HepG2 (cell line): ENCODE data around the gene AXIN2. TPM values are rescaled to one million over a fixed set of nuclear protein-coding genes. Genes with fewer than 3 reads are reported as not detected.

Experiments
- ARID5B ChIP-seq: IDR thresholded peaks from 2 replicates; pipeline ENCODE4 v1.4.0; 2020; ENCODE audit warnings: mild to moderate bottlenecking, missing genetic modification reagents
- DRAP1 ChIP-seq: IDR thresholded peaks from 2 replicates; pipeline ENCODE4 v1.6.1; 2016; ENCODE audit warnings: missing genetic modification reagents, missing compliant biosample characterization
- FLYWCH1 ChIP-seq: sonication (generic); formaldehyde crosslinking; IDR thresholded peaks from 2 replicates; pipeline ENCODE4 v1.8.1; 2023; ENCODE audit warnings: mild to moderate bottlenecking, missing genetic modification reagents
- HCFC1 ChIP-seq: fragments of 150-350 bp; IDR thresholded peaks from 2 replicates; pipeline ENCODE4 v1.6.1; 2014; ENCODE audit warnings: low read depth, low read length
- HNF1B ChIP-seq: sonication (generic); formaldehyde crosslinking; IDR thresholded peaks from 2 replicates; pipeline ENCODE4 v1.5.1; 2020; ENCODE audit warnings: mild to moderate bottlenecking, moderate library complexity, missing genetic modification reagents
- IKZF1 ChIP-seq: fragments of 450-650 bp; IDR thresholded peaks from 2 replicates; pipeline ENCODE4 v1.7.1; 2016
- NFE2 ChIP-seq: sonication (generic); formaldehyde crosslinking; IDR thresholded peaks from 2 replicates; pipeline ENCODE4 v1.4.0; 2020; ENCODE audit warnings: missing genetic modification reagents
- POLR2A ChIP-seq, 2 experiments: IDR thresholded peaks; 2 replicates each; pipeline ENCODE4 v1.6.1; 2011; ENCODE audit warnings: low read depth in 2 of 2, low read length in 2 of 2, mild to moderate bottlenecking in 1 of 2, moderate library complexity in 1 of 2; ENCODE audit not compliant: insufficient read depth in 1 of 2
- PREB ChIP-seq: sonication (generic); formaldehyde crosslinking; IDR thresholded peaks from 2 replicates; pipeline ENCODE4 v1.4.0; 2020; ENCODE audit warnings: missing genetic modification reagents
- PRMT3 ChIP-seq: sonication (generic); formaldehyde crosslinking; IDR thresholded peaks from 2 replicates; pipeline ENCODE4 v1.8.1; 2022; ENCODE audit warnings: low read depth, mild to moderate bottlenecking, moderate library complexity, missing genetic modification reagents, borderline replicate concordance
- SMAD9 ChIP-seq: sonication (generic); formaldehyde crosslinking; IDR thresholded peaks from 2 replicates; pipeline ENCODE4 v1.5.1; 2020; ENCODE audit warnings: mild to moderate bottlenecking, missing genetic modification reagents
- SNAPC2 ChIP-seq: sonication (generic); formaldehyde crosslinking; IDR thresholded peaks from 2 replicates; pipeline ENCODE4 v1.8.1; 2022; ENCODE audit warnings: mild to moderate bottlenecking, missing genetic modification reagents
- TEAD3 ChIP-seq: optimal IDR thresholded peaks from 2 replicates; pipeline ENCODE3; 2016; ENCODE audit warnings: borderline replicate concordance
- TP53 ChIP-seq: sonication (generic); formaldehyde crosslinking; conservative IDR thresholded peaks from 2 replicates; pipeline ENCODE4 v1.4.0; 2020; ENCODE audit warnings: missing genetic modification reagents
- UBTF ChIP-seq: sonication (generic); formaldehyde crosslinking; IDR thresholded peaks from 2 replicates; pipeline ENCODE4 v1.4.0; 2020; ENCODE audit warnings: mild to moderate bottlenecking, missing genetic modification reagents
- ZNF17 ChIP-seq: sonication (generic); formaldehyde crosslinking; IDR thresholded peaks from 2 replicates; pipeline ENCODE4 v1.5.0; 2020; ENCODE audit warnings: mild to moderate bottlenecking, missing genetic modification reagents
- ZNF20 ChIP-seq: sonication (generic); formaldehyde crosslinking; IDR thresholded peaks from 2 replicates; pipeline ENCODE4 v1.4.0; 2020; ENCODE audit warnings: mild to moderate bottlenecking, moderate library complexity, missing genetic modification reagents
- ZNF33B ChIP-seq: sonication (generic); formaldehyde crosslinking; IDR thresholded peaks from 2 replicates; pipeline ENCODE4 v1.5.1; 2020; ENCODE audit warnings: mild to moderate bottlenecking, missing genetic modification reagents
- ZNF589 ChIP-seq: sonication (generic); formaldehyde crosslinking; conservative IDR thresholded peaks from 2 replicates; pipeline ENCODE4 v1.8.0; 2022; ENCODE audit warnings: mild to moderate bottlenecking, moderate library complexity, missing genetic modification reagents
- ZNF614 ChIP-seq: IDR thresholded peaks from 2 replicates; pipeline ENCODE4 v1.6.1; 2018; ENCODE audit warnings: missing biosample characterization, missing genetic modification reagents, inconsistent platforms, borderline replicate concordance
- ZNF879 ChIP-seq: sonication (generic); formaldehyde crosslinking; IDR thresholded peaks from 2 replicates; pipeline ENCODE4 v1.8.1; 2023; ENCODE audit warnings: missing genetic modification reagents
- polyA plus RNA-seq, 8 experiments: library from polyadenylated mRNA; depleted of rRNA in 3 of 8; stranded (reverse) in 7 of 8; unstranded in 1 of 8; fragments of >200 nt; fragmentation: Illumina TruSeq in 4 of 8; extraction: Trizol in 4 of 8; gene quantifications; 2 replicates each; pipeline versions ENCODE4 v1.2.1 to v1.2.3, GENCODE V29; 2011 to 2016; ENCODE audit warnings: low read depth in 4 of 8, missing spikeins in 1 of 8, mixed read lengths in 1 of 8; ENCODE audit not compliant: insufficient read depth in 1 of 8
- total RNA-seq, 5 experiments: library from RNA; depleted of rRNA; stranded (reverse); fragments of >200 nt; fragmentation: Illumina TruSeq; extraction: Trizol; gene quantifications; 2 replicates each; pipeline ENCODE4 v1.2.3, GENCODE V29; 2016; ENCODE audit warnings: low read depth in 1 of 5

AXIN2 gene
- total and polyA plus RNA-seq, 2 of the 13 experiments (the other 11 are each of a cell fraction or from before 2014, with no cell fraction given), result 58.6 to 63.4 TPM

- TF ChIP-seq DRAP1 (CRISPR knock-in tag) (0 out of 2 replicates have a peak, but pooled peaks have one; percentile 23), SMAD9 (no peak), NFE2 (CRISPR knock-in tag) (no peak), ZNF17 (CRISPR knock-in tag) (no peak), HCFC1 (no peak), ZNF33B (CRISPR knock-in tag) (no peak), HNF1B (CRISPR knock-in tag) (peak; percentile 86), ZNF879 (CRISPR knock-in tag) (no peak), FLYWCH1 (CRISPR knock-in tag) (no peak), SNAPC2 (CRISPR knock-in tag) (no peak), POLR2A (IDR thresholded peaks at IDR 0.05; ENCODE audit: insufficient read depth in 1 of 2, low read depth in 2 of 2, low read length in 2 of 2) (no peak), PREB (CRISPR knock-in tag) (no peak), IKZF1 (no peak), PRMT3 (CRISPR knock-in tag) (no peak), ZNF614 (CRISPR knock-in tag) (peak; percentile 49; the same call in 1 of the 2 replicates), ARID5B (peak; percentile 30; the same call in 1 of the 2 replicates), UBTF (CRISPR knock-in tag) (no peak), TEAD3 (CRISPR knock-in tag) (peak; percentile 6), TP53 (no peak), ZNF589 (no peak), ZNF20 (CRISPR knock-in tag) (no peak)
Observed at GRCh38 chr17:65523853-65524664, 37.4 kb downstream of the AXIN2 start (continued).
